Measurements from ENCODE around the gene EXD3. TPM values are rescaled to one million over a fixed set of nuclear protein-coding genes. Genes with fewer than 3 reads are reported as not detected.

Gene EXD3
- total and polyA plus RNA-seq, 2 of the 4 experiments (the other 2 are of a cell fraction): 1.1 to 7.4 TPM

DNA sequence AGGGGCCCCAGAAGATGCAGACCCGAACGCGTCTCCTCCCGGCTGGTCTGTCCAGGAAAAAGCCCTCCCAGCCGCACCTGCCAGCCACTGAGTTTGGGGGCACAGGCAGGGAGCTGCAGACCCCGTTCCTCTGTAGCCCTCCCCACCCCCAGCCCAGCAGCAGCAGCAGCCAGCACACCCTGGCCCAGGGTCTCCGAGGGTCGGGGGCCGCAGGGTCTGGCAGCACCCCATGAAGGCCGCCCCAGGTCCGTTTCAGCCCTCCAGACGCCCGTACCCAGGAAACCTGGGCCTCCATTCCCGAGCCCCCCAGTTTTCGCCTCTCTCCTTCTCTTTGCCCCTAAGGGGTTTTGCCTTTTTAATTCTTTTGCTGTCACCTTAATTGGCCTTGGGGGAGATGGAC lies 19.7 kb downstream of the EXD3 start:
- in situ Hi-C loops (cut with MboI; ENCODE audit: low sequenced_read_pairs) (loop anchor here (5.0 kb wide), 1 partner anchor 111 kb away; no protein-coding TSS in a partner anchor), intact Hi-C loops (cut with micrococcal nuclease) (no loop called here)
- CTCF ChIA-PET: no interaction called here

More for the DNA sequence above, 19.7 kb downstream of the EXD3 start:
- POLR2A ChIA-PET (ENCODE audit: unreplicated experiment): no interaction called here
- dilution Hi-C loops (cut with HindIII; ENCODE audit: low sequenced_read_pairs, unreplicated experiment): no loop called here
- no peak overlapping the region for H3K9ac ChIP-seq (ENCODE audit: low read depth, low read length)
- no peak overlapping the region for H2BK120ac ChIP-seq (ENCODE audit: low read depth, low read length)
- no peaks in the 10 kb centered on the region for H3K9me3 ChIP-seq (ENCODE audit: control insufficient read depth, insufficient read depth, low read length)
- no peaks in the 10 kb centered on the region for H4K20me1 ChIP-seq (ENCODE audit: insufficient read depth, low read length)
- no peak overlapping the region for H3K27ac ChIP-seq (ENCODE audit: insufficient read depth, low read length)
- H2BK20ac ChIP-seq (ENCODE audit: low read depth, low read length): no peak overlapping the region
- no peak overlapping the region for H3K18ac ChIP-seq (ENCODE audit: low read depth, low read length)
- H3K4me3 ChIP-seq (ENCODE audit: insufficient read depth, low read depth, low read length): no peak overlapping the region
- no peak overlapping the region for H3K4ac ChIP-seq (ENCODE audit: low read depth, low read length)
- TF ChIP-seq RFX5 (IDR thresholded peaks at IDR 0.05; ENCODE audit: low read depth, low read length) (no peak), MXI1 (IDR thresholded peaks at IDR 0.05; ENCODE audit: borderline replicate concordance, low read depth, low read length) (no peak), NFE2L2 (IDR thresholded peaks at IDR 0.05; ENCODE audit: low read depth, low read length) (no peak), MAZ (IDR thresholded peaks at IDR 0.05; ENCODE audit: borderline replicate concordance, low read depth, low read length) (no peak), RCOR1 (IDR thresholded peaks at IDR 0.05; ENCODE audit: insufficient replicate concordance, low read length) (no peak), MAFK (IDR thresholded peaks at IDR 0.05; ENCODE audit: low read depth, low read length) (no peak), POLR2A (IDR thresholded peaks at IDR 0.05; ENCODE audit: low read depth, low read length) (no peak), CHD1 (IDR thresholded peaks at IDR 0.05; ENCODE audit: low read depth, low read length) (no peak), BHLHE40 (IDR thresholded peaks at IDR 0.05; ENCODE audit: low read depth, low read length) (no peak), RAD21 (IDR thresholded peaks at IDR 0.05; ENCODE audit: low read length) (no peak), CEBPB (IDR thresholded peaks at IDR 0.05; ENCODE audit: low read depth, low read length) (no peak), FOS (IDR thresholded peaks at IDR 0.05; ENCODE audit: low read depth, low read length) (no peak), SMC3 (IDR thresholded peaks at IDR 0.05; ENCODE audit: low read depth, low read length) (no peak)
- TF ChIP-seq, protein P1, sequence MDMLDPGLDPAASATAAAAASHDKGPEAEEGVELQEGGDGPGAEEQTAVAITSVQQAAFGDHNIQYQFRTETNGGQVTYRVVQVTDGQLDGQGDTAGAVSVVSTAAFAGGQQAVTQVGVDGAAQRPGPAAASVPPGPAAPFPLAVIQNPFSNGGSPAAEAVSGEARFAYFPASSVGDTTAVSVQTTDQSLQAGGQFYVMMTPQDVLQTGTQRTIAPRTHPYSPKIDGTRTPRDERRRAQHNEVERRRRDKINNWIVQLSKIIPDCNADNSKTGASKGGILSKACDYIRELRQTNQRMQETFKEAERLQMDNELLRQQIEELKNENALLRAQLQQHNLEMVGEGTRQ (IDR thresholded peaks at IDR 0.05; ENCODE audit: low read depth, low read length): no peak
- TF ChIP-seq, protein P2, sequence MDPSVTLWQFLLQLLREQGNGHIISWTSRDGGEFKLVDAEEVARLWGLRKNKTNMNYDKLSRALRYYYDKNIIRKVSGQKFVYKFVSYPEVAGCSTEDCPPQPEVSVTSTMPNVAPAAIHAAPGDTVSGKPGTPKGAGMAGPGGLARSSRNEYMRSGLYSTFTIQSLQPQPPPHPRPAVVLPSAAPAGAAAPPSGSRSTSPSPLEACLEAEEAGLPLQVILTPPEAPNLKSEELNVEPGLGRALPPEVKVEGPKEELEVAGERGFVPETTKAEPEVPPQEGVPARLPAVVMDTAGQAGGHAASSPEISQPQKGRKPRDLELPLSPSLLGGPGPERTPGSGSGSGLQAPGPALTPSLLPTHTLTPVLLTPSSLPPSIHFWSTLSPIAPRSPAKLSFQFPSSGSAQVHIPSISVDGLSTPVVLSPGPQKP (IDR thresholded peaks at IDR 0.05; ENCODE audit: borderline replicate concordance, low read depth, low read length): no peak
- TF ChIP-seq, protein P3, sequence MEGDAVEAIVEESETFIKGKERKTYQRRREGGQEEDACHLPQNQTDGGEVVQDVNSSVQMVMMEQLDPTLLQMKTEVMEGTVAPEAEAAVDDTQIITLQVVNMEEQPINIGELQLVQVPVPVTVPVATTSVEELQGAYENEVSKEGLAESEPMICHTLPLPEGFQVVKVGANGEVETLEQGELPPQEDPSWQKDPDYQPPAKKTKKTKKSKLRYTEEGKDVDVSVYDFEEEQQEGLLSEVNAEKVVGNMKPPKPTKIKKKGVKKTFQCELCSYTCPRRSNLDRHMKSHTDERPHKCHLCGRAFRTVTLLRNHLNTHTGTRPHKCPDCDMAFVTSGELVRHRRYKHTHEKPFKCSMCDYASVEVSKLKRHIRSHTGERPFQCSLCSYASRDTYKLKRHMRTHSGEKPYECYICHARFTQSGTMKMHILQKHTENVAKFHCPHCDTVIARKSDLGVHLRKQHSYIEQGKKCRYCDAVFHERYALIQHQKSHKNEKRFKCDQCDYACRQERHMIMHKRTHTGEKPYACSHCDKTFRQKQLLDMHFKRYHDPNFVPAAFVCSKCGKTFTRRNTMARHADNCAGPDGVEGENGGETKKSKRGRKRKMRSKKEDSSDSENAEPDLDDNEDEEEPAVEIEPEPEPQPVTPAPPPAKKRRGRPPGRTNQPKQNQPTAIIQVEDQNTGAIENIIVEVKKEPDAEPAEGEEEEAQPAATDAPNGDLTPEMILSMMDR (conservative IDR thresholded peaks at IDR 0.05; ENCODE audit: low read depth, low read length): no peak
- no peak overlapping the region for H3K56ac ChIP-seq (ENCODE audit: extremely low read depth, insufficient read depth, low read length)
- no peak overlapping the region for H2BK5ac ChIP-seq (ENCODE audit: low read depth, low read length, poor library complexity, severe bottlenecking)
- no peaks in the 10 kb centered on the region for H3K27me3 ChIP-seq (ENCODE audit: control insufficient read depth, insufficient read depth, low read length)
- H2BK15ac ChIP-seq (ENCODE audit: low read depth, low read length): no peak overlapping the region
- no peak overlapping the region for H4K5ac ChIP-seq (ENCODE audit: low read depth, low read length)
- BruUV-seq (replicated peaks): no TSS peak
- H2AK5ac ChIP-seq (ENCODE audit: low read depth, low read length): no peak overlapping the region
- 95% methylated on average over 4 of the region's 15 CpGs; no CpG with 5 or more reads in 1 of the 2 experiments for WGBS, 2 experiments (ENCODE audit: extremely low coverage in 2 of 2, insufficient read length in 1 of 2)
- H3K23ac ChIP-seq (ENCODE audit: low read depth, low read length): no peak overlapping the region
- H3K79me1 ChIP-seq (ENCODE audit: low read depth in 1 of 2, low read length in 2 of 2): no peaks in the 10 kb centered on the region; a peak in 1 of 4 replicates
- no peak overlapping the region for H3K14ac ChIP-seq (replicated peaks; ENCODE audit: low read depth, low read length)
- H2AFZ ChIP-seq (replicated peaks; ENCODE audit: low read length, poor library complexity): no peak overlapping the region
- no peak overlapping the region for H2AK9ac ChIP-seq (replicated peaks; ENCODE audit: low read depth, low read length, poor library complexity)
- H3K9me1 ChIP-seq (ENCODE audit: insufficient read depth, low read length): 0 out of 2 replicates have a peak, but pooled peaks cover 3% of the 10 kb centered on the region
- DNase-seq (no peak), ATAC-seq (ENCODE audit: low read depth) (no peak)
- H3K36me3 ChIP-seq (ENCODE audit: control insufficient read depth, insufficient read depth, low read length): no peaks in the 10 kb centered on the region
- no peak overlapping the region for H4K8ac ChIP-seq (ENCODE audit: low read depth in 2 of 2, low read length in 2 of 2)
- H4K91ac ChIP-seq (ENCODE audit: insufficient read depth, low read depth, low read length): no peak overlapping the region
- peaks cover 5% of the 10 kb centered on the region; the same call in 1 of the 2 replicates for H3K4me1 ChIP-seq (ENCODE audit: control insufficient read depth, insufficient read depth, low read length)
- no peak overlapping the region for H3K4me2 ChIP-seq (ENCODE audit: low read depth, low read length)

Measured in IMR-90 (cell line).